ENCODE results near the gene VTI1A.
"Not testable (repeated sequence)": the region's sequence is repeated elsewhere in the genome, so short reads cannot be mapped to it uniquely, and the experiment has no call there.

VTI1A gene

DNA sequence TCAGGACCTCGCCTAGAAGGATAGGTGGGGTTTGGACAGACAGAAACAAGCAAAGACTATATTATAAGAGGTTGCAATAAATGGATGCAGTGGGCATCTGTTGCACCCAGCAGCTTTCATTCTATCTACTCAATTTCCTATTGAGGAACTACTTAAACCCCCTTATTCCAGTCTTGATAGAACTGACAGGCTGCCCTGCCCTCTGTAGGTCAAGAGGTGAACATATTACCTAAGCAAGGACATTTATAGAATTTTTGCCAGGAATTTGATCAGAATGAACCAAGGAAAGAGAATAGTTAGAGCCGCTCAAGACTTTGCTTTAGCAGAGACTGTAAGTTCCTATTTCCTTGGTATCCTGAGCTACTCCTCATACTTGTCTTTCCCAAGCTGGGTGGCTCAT is 9.5 kb downstream of the VTI1A start:
- DNase-seq = no peak

DNA sequence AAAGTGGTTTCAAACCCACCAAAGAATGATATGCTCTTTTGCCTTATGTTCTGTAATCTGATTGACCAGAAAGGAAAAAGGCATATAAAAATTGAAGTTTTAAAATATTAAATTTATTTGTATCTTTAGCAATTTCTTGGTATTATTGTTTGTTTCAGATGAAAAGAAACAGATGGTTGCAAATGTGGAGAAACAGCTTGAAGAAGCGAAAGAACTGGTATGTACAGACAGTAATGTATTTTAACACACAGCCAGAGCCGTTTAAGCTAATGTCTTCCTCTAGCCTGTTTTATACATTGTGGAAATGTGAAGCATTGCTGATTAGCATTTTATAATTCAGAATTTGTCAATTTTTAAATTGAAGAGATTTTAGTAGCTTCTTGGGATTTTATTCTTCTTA is 13.4 kb downstream of the VTI1A start:
- no peak for DNase-seq

DNA sequence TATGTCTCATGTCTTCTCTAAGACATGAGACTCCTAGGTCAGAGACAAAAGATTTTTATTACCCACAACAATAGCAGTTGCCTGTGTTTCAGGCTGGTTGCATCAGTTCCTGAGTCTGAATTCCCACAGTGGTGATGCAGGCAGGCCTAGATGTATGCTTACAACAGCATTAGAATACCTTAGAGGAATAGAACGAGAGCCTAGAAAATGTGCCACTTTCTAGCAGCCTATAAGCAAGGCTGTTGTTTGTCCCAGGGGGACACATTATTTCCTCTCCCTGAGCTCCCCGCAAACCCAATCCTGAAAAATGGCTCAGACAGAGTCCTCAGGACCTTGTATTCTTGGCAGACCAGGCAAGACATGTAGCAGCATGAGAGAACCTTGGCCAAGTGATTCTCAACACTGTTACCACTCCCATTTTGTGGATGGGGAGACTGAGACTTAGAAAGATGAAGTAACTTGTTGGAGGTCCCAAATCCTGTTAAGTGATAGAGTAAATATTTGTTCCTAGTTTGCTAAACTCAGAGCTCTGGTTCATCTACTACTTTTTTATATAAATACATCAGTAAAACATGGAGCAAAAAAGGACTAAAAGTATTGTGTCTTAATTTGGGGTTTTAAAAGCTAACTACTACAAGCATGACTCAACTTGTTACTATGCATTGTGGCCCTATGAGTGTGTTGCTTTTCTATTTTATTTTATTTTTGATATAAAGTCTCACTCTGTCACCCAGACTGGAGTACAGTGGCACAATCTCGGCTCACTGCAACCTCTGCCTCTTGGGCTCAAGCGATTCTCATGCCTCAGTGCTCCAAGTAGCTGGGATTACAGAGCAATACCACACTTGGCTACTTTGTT is 14.2 kb downstream of the VTI1A start:
- no peak for DNase-seq

DNA sequence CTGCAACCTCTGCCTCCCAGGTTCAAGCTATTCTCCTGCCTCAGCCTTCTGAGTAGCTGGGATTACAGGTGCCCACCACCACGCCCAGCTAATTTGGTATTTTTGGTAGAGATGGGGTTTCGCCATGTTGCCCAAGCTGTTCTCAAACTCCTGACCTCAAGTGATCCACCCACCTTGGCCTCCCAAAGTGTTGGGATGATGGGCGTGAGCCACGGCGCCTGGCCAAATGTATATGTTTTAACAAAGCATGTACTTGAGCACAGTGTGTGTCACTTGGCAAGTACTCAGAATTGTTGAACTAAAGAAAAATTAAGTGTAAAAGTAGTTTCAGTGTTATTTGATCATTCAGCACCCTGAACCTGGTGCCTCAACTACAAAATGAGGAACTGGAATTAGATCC is 17.1 kb downstream of the VTI1A start:
- not testable (repeated sequence) for DNase-seq

DNA sequence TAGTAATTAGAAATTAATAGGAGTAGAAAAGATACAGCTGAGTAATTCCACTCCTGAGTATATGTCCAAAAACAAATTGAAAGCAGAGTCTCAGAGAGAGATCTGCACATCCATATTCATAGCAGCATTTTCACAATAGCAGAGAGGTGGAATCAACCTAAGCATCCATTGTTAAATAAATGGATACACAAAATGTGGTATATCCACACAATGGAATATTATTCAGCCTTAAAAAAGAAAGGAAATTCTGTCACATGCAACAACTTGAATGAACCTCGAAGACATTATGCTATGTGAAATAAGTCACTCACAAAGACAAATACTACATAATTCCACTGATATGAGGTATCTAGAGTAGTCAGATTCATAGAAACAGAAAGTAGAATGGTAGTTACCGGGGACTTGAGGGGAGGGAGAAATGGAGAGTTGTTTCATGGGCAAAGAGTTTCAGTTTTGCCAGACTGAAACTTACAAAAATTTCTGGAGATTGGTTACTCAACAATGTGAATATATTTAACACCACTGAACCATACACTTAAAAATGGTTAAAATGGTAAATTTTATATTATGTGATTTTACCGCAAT is 18.4 kb downstream of the VTI1A start:
- DNase-seq = no peak

DNA sequence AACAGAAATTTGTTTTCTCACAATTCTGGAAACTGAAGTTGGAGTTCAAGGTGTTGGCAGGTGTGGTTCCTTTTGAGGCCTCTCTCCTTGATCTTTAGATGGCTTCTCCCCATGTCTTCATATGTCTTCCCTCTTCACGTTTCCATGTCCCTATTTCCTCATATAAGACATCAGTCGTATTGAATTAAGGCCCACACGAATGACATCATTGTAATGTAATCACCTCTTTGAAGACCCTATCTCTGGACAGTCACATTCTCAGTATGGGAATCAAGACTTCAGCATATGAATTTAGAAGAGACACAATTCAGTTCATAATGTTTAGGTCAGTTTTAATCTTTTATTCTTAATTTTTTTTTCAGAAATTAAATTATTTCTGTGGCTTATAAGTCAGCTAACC is 19.8 kb downstream of the VTI1A start:
- no peak for DNase-seq

DNA sequence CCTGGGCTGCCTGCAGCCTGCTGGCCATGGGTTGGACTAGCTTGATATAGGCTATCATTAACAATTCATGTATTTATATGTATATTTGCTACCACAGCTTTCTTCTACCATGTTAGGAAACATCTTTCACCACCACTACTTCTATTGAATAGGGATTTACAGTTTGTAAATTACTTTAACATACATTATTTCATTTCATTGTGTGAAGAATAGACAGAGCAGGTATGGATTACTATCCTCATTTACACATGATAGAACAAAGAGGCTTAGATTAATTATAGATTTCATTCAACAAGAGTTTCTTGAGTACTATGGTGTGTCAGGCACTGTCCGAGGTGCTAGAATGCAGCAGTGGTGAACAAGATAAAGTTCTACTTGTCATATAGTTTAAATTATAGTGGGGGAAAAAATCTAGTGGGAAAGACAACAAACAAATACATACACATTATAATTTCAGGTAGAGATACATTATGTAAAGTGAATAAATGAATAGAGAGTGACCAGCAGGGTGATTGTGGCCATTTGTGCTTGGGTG is 20.6 kb downstream of the VTI1A start:
- no peak for DNase-seq

DNA sequence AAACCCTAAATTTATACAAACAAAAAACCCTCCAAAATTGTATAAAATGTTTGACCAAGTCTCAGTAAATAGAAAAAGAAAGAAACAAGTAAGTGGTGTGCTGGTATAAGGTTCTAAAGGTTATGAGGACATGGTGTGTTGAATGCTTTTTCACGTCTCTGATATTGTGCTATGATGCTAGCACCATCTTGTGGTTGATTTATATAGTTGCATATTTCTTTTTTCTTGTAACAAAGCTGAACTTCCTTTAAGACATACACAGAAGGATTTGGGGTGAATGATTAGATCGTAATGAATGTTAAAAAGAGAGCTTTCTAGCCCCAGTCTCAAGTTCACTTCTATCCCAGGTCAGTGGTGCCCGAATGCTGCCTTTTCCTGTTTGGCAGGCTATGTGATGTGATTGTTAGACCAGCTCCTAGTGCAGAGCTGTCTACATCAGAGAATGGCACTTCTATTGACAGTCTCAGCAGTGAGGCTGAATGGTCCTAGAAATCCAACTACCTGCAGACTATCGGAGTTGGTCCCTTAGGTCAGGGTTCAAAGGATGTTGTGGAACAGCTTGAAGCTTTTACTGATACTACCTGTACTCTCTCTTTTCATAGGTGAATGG is 25.0 kb downstream of the VTI1A start:
- DNase-seq = no peak

DNA sequence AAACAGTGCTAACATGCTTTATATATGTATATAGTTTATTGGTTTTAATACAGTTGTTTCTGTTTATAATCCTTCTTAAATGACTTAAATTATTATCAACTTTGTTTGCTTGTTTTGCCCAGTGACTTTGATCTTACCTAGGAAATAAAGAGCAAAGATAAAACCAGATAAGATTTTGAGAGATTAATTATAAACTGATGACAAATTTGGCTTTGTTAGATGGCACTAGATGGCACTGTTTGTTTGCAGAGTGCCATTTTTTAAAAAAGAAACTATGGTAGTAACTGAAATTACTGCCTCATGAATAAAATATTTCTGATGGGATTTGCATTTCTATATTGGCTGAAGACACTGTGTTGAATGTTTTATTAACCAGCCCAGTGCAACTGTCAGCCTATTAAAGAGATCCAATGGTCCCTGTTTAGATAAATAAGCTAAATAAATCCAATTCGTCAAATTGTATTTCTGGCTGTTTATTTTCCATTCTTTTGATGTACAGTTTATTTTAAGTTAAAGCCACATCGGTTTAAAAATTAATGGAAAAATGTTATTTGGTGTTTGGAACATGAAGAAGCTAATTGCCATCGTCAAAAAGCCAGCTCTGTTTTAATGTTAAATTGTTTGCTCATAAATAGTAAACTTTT is 28.7 kb downstream of the VTI1A start:
- DNase-seq = no peak

DNA sequence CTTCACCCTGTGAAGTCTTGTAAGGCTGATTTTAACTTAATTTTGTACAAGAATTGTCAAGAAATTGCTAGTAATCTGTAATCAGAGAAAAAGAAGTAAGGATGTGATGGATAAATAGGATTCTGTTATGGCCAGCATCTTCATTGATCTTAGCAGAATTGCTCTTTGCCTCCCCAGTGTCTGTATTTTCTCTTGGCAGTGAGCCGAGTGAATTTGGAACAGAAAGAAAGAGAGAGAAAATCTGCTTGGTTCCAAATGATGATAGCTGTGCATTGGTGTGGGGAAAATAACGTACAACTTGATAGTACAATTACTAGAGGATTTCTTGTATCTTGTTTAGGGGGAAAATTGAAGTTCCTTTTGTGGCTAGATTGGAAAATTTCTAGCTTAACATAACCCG is 34.6 kb downstream of the VTI1A start:
- DNase-seq = no peak

DNA sequence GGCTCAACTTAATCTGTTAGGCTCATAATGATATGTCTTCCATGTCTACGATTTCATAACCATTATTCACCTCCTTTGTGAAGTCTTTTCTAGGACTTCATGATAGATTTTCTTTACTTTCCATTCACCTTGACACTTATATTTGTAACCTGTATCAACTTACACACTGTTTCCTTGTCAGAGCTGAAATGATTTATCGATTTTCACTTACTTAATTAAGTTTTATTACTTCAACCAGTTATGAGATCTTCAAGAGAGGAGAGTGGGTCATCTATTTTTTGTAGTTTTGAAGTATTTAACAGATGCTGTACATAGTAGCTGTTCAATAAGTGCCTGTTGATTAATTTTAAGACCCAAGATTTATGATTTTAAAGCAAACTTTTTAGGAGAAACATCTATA is 37.4 kb downstream of the VTI1A start:
- no peak for DNase-seq

DNA sequence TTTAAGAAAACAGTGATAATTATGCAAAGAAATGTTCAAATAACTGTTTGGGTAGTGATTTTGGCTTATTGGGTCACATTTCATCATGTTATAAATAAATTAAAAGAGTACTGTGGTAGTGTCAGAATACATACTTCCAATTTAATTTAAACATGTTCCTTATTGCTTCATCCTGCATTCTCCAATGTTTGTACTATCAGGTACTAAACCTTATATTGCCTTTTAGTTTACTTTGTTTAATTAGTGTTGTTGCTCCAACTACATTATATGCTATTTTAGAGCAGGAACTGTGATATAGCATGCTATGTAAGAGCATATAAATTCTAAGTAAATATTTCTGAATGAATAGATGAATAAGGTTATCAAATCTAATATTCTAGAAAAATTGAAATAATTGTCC is 40.9 kb downstream of the VTI1A start:
- no peak for DNase-seq

DNA sequence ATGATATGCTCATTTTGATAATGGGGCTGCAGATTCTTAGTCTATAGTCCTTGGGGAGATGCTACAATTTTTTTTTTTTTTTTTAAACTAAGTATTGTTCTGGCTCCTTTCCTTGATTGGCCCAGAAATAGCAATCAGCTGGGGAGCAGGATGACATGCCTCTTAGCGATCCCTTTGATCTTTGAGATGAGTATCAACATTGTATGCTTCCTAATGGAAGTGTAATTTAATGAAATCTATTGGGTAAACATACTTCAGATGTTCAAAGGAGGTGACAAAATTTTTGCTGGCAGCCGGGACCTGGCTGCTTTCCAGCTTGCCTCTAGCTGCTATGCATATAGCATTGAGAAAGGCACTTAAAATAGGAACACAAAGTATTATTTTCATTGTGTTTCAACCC is 43.5 kb downstream of the VTI1A start:
- no peak for DNase-seq

DNA sequence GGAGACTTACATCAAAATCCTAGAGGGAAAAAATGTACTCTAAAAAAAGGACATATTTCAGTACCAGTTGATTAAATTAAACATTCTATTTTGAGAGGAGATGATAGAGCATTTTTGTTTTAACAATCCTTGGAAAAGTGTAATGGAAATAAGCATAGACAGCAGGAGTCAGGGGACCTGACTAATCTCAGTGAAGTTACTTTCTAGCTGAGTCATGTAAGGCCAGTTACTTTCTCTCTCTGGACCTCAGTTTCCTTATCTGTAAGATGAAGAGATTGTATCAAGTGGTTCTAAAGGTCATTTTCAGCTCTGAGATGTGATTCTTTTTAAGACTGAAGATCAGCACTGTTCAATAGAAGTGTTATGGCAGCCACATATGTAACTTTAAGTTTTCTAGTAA is 44.1 kb downstream of the VTI1A start:
- no peak for DNase-seq

DNA sequence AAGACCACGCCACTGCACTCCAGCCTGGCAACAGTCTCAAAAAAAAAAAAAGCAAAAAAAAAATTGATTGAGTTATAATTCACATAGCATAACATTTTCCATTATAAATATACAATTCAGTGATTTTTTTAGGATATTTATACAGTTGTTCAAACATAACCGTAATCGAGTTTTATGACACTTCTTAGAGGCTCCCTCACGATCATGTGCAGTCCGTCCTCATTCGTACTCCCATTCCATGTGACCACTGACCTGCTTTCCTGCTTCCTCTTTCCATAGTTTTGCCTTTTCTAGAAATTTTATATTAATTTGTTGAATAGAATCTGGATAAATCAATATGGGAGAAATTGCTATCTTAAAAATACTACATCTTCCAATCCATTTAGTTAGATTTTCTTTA is 45.7 kb downstream of the VTI1A start:
- DNase-seq = no peak

DNA sequence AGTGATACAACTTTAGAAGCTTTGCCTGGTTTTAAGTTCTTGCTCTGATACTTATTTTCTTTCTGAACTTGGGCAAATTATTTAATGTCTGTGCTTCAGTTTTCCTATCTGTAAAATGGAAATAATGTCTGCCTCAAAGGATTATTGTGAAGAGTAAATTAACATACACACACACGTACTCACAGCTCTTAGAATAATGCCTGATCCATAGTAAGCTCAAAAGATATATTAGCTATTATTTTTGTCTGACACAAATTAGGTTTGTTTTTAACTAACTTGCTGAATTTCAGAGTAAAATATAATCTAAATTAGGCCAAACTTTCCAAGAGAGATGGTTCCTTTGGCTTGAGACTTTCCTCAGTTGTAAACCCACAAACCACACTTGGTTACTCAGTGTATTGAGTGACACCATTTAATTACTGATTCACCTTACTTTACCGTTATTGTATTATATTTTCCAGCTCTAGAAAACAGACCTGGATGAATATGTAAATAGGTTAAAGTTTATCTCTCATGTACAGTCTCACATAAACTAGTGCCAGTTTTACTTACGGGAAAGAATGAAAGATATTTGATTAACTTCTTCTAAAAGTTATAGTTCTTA is 50.4 kb downstream of the VTI1A start:
- no peak for DNase-seq

DNA sequence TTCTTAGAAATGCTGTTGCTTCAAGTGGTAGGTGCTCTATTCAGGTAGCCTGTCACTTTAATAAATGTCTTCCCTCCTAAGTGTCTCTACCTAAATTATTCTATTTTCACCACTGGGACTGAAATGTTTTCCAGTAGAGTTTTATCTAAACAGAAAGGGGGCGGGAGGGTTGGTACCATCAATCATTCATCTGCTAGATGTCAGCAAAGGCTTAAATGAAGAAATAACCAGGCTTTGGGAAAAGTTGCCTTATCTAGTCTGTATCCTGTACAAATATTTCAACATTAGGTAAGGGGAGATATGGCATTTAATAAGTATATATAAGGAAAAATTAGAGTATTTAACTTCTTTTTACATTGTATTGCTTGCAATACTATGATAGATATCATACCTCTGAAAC is 51.8 kb downstream of the VTI1A start:
- DNase-seq = no peak

DNA sequence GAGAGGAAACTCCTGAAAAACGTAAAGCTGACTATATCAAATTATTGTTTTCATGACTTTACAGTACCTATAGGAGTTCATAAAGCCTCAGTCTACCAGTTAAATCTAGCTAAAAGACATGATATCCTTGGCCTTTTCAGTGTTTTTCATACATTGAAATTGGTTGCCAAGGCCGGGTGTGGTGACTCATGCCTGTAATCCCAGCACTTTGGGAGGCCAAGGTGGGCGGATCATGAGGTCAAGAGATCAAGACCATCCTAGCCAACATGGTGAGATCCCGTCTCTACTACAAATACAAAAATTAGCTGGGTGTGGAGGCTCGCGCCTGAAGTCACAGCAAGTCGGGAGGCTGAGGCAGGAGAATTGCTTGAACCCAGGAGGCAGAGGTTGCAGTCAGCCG is 53.0 kb downstream of the VTI1A start:
- not testable (repeated sequence) for DNase-seq

DNA sequence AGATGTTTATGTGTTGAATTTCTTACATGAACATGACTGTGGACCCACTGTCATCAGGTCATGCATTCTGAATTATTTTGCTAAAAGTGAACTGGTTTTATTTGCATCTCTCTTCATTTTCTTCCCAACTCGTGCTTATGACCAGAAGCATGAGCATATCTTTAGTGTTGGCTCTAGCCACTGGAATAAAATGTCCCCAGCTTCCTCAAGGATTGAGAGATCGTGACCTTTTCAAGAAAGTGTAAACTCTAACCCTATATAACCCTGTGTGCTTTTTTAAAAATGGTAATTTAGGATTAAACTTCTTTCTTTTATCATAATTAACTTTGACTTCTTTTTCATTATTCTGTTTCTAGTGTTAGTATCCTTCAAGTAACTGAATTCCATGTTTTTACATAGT is 55.5 kb downstream of the VTI1A start:
- no peak for DNase-seq

DNA sequence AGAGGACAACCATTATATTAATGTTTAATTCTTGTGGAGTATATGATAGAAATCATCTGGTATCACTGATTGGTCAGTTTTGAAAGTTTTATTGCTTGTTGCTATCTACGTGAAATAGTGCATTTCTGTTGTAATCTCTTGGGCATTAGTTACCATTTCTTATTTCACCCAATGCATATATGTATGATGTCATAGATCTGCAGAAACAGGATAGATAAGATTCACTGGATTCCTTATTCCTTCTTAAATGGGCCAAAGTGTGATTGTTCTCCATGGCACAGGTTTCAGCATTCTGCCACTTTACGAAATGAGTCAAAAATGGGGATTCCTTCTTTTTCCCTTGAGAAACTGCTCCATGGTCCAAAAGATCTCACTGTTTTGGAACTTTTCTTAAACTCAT is 56.6 kb downstream of the VTI1A start:
- DNase-seq = no peak

DNA sequence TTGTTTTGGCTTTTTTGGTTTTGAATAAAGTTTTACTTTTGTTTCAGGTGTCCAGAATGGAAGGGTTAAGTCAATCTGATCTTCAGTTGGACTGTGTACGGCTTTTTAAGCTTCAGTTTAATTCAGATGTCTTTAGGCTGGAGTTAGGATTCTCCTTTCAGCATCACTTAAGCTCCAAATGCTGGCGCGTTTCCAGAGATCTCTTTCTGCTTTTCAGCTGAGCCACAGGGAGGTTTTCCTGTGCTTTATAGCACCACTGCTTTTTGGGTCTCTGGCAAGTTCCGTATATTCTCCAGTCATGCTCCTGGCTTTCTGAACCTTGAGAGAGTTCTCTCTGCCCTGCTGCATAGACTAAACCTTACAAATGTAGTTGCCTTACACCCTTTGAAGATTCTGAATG is 60.0 kb downstream of the VTI1A start:
- no peak for DNase-seq

DNA sequence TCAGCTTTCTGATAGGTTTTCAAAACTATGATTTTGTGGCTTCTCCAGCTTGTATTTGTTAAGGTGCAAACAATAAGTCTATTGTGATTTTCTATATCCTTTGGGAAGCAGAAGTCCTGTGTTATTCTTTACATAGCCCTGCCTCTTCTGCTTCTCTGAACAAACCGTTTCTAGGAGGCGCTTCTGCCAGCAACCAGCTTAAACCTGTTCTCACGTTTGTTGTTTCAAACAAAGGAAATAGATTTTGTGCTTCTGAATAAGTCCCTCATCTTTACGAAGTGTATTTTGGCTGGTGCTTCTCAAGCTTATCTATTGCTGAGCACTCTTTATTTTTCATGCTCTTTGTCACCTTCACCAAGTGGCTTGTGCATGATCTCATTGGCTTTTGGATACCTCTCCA is 61.0 kb downstream of the VTI1A start:
- no peak for DNase-seq
